ENCODE measurements around the gene ADM2. TPM values are rescaled to one million over a fixed set of nuclear protein-coding genes. Genes with fewer than 3 reads are reported as not detected.

Gene ADM2, protein sequence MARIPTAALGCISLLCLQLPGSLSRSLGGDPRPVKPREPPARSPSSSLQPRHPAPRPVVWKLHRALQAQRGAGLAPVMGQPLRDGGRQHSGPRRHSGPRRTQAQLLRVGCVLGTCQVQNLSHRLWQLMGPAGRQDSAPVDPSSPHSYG
- total RNA-seq = 6.2 and 23.1 TPM in 2 replicates

GRCh38 chr22:50481440-50482106 is at the start of gene ADM2:
Gene ADM2, plus strand, starts transcription at chr22:50481543. Its CDS starts 305 bp downstream, at chr22:50481848.

DNA sequence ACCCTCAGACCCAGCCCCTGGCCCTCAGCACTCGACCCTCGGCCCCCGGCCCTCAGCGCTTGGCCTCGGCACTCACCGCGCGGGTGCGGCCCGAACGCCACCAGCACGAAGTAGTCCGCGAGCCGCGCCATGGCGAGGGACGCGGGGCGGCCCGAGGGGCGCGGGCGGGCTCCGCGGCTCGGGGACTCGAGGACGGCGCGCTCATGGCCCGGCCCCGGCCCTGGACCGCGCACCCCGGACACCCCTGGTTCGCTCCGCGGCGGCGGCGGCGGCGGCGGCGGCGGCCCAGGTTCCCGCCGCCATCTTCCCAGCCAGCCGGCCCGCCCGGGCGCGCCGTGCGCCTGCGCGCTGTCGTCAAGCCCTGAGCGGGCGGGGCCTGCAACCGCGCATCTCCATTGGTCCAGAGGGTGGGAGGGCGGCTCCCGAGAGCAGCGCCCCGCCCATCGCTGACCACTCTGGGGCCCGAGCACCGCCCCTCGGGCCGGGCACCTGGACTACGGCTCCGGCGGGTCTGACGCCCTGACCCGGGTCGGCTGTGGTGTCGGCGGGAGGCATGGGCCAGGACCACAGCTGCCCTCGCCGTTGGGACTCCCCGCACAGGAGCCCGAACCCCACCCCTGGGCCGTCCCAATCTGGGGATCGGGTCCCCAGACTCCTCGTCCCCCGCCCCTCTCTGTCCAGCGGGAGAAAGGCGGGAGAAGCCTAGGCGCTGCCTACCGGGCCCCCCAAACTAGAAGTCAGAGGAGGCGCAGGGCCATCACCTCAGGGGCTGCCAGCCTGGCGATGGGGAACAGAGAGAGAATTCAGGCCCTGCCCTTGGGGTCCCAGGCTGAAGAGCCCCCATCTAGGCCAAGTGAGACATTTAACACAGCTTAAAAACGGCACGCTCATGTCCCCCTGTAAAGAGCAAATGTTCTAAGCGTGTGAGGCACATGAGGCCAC is 6.4 kb upstream of the ADM2 start, which contains the start of gene SBF1:
Gene SBF1, minus strand, starts transcription at position 326 of the 942 bp plus-strand sequence. Its CDS starts 195 bp downstream, at position 131.

GRCh38 chr22:50486561-50487289 is 5.4 kb downstream of the ADM2 start, which contains the start of gene MIOX:
Gene MIOX, plus strand, starts transcription at chr22:50486859. Its CDS starts 39 bp downstream, at chr22:50486898.

GRCh38 chr22:50507421-50507990 is 26.2 kb downstream of the ADM2 start, which contains the start of gene LMF2:
Gene LMF2, minus strand, starts transcription at chr22:50507702. Its CDS starts 27 bp downstream, at chr22:50507675.

GRCh38 chr22:50507991-50508884 is 26.9 kb downstream of the ADM2 start, which contains the start of gene NCAPH2:
Gene NCAPH2, plus strand, starts transcription at chr22:50508224. Its CDS starts 114 bp downstream, at chr22:50508338.

DNA sequence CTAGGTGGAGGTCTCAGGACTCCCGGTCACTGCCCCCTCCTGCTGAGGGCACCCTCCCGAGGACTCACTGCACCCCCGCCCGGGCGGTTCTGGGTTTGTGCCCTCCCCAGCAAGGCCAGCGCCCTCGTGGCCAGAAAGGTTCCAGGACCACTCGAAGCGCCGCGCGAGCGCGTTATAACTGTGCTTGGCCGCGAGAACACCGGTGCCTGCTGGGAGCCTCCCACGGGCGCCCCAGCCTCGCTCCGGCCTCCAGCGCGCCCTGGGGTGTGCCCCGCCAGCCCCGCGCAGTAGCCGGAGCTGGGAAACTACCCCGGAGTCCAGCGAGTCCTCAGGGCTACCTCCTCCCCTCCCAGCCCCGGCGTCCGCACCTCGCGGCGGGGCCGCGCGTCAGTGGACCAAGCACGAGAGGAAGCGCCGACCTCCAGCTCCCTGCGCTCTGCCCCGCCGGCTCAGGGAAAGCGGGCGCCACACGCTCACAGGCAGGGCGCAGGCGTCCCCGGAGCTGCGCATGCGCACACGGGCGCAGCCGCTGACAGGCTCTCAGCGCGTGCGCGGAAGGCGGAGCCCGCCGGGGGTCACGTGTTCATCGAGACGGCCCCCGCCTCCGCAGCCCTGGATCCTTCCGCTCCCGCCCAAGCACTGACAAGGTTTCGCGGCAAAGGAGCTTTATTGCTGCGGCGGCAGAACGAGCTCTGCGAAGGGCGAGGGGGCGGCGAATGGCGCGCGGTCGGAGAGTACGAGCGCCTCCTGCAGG is 43.9 kb downstream of the ADM2 start, which contains the start of gene SCO2:
Gene SCO2, minus strand, starts transcription at position 495 of the 754 bp plus-strand sequence. CDS start 1,187 bp downstream, outside the sequence.

GRCh38 chr22:50529897-50530579 is 48.7 kb downstream of the ADM2 start, which contains the start of gene TYMP:
Gene TYMP, minus strand, starts transcription at chr22:50530012. Its CDS starts 303 bp downstream, at chr22:50529709.

Other genes starting within 250 kb of the ADM2 start
- 15.0 and 29.8 TPM in 2 replicates for gene TUBGCP6, start 236.5 kb upstream of the ADM2 start, total RNA-seq
- 9.2 and 23.9 TPM in 2 replicates for gene HDAC10, start 230.3 kb upstream of the ADM2 start, total RNA-seq
- gene MAPK12, start 219.9 kb upstream of the ADM2 start, total RNA-seq = 9.2 and 18.4 TPM in 2 replicates
- gene MAPK11, start 211.2 kb upstream of the ADM2 start, total RNA-seq = 2.7 and 9.5 TPM in 2 replicates
- 96.0 and 396 TPM in 2 replicates for gene PLXNB2, start 173.9 kb upstream of the ADM2 start, total RNA-seq
- 0.68 and 2.3 TPM in 2 replicates for gene DENND6B, start 154.5 kb upstream of the ADM2 start, total RNA-seq
- 43.1 and 67.0 TPM in 2 replicates for gene PPP6R2, start 138.2 kb upstream of the ADM2 start, total RNA-seq
- gene SBF1, start 6.5 kb upstream of the ADM2 start, total RNA-seq = 116 and 181 TPM in 2 replicates
- gene MIOX, start 5.3 kb downstream of the ADM2 start, total RNA-seq = 0.14 TPM in 1 of 2 replicates, not detected in the other
- gene LMF2, start 26.2 kb downstream of the ADM2 start, total RNA-seq = 11.6 and 37.9 TPM in 2 replicates
- gene NCAPH2, start 26.7 kb downstream of the ADM2 start, total RNA-seq = 18.4 and 27.0 TPM in 2 replicates
- 2.1 and 3.8 TPM in 2 replicates for gene SCO2, start 44.1 kb downstream of the ADM2 start, total RNA-seq
- 113 and 148 TPM in 2 replicates for gene TYMP, start 48.5 kb downstream of the ADM2 start, total RNA-seq
- gene KLHDC7B, start 64.4 kb downstream of the ADM2 start, total RNA-seq = 1.0 and 3.9 TPM in 2 replicates
- gene SYCE3, start 81.4 kb downstream of the ADM2 start, total RNA-seq = 0.28 TPM in 1 of 2 replicates, not detected in the other
- gene CPT1B, start 96.9 kb downstream of the ADM2 start, total RNA-seq = 1.7 and 14.2 TPM in 2 replicates
- gene CHKB, start 101.3 kb downstream of the ADM2 start, total RNA-seq = 21.1 and 21.9 TPM in 2 replicates
- gene MAPK8IP2, start 119.2 kb downstream of the ADM2 start, total RNA-seq = 1.0 and 1.8 TPM in 2 replicates
- 13.0 and 50.1 TPM in 2 replicates for gene ARSA, start 146.6 kb downstream of the ADM2 start, total RNA-seq
- gene SHANK3, start 191.3 kb downstream of the ADM2 start, total RNA-seq = 1.4 and 6.3 TPM in 2 replicates